HG03060 (cell line): ENCODE measurements around the gene TP53BP2.
"Not testable (repeated sequence)": the region's sequence is repeated elsewhere in the genome, so short reads cannot be mapped to it uniquely, and the experiment has no call there.

Experiments
- ATAC-seq: cut with Tn5 transposase; IDR thresholded peaks from one replicate; pipeline ENCODE4 v1.9.1; 2021; ENCODE audit warnings: low read depth, moderate number of reproducible peaks; ENCODE audit not compliant: unreplicated experiment

Gene TP53BP2

GRCh38 chr1:223853275-223853674, 7.5 kb upstream of the TP53BP2 start:
- no peak for ATAC-seq

- ATAC-seq = no peak
Observed at GRCh38 chr1:223852337-223852736, 6.6 kb upstream of the TP53BP2 start.

GRCh38 chr1:223849352-223850254, 3.9 kb upstream of the TP53BP2 start:
- no peak for ATAC-seq

DNA sequence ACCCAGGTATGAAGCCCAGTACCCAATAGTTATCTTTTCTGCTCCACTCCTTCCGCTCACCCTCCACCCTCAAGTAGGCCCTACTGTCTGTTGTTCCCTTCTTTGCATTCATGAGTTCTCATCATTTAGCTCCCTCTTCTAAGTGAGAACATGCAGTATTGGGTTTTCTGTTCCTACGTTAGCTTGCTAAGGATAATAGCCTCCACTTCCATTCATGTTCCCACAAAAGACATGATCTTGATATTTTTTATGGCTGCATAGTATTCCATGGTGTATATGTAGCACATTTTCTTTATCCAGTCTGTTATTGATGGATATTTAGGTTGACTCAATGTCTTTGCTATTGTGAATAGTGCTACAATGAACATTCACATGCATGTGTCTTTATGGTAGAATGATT, 2.8 kb upstream of the TP53BP2 start:
- ATAC-seq = no peak

DNA sequence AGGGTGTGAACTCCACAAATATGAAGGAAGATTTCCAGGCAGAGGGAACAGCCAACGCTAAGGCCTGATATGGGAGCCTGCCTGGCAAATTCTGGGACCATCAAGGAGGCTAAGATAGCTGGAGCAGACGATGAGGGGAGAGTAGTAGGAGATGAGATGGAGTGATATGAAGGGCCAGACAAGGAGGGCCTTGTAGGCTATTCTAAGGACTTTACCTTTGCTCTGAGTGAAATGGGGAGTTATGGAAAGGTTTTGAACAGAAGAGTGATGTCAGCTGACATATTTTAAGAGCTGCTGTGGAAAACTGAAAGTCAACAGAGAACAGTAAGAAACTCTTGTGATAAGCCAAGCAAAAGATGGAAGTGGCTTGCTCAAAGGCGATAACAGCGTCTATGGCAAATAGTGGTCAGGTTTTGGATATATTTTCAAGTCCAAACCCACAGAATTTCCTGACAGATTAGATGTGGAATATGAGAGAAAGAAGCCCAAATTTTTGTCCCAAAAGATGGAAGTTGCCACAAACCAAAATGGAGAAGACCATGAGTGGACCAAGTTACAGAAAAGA, 2.1 kb upstream of the TP53BP2 start:
- no peak for ATAC-seq

GRCh38 chr1:223845037-223845809, 524 bp downstream of the TP53BP2 start:
- ATAC-seq = peak; percentile 5

GRCh38 chr1:223844787-223845036, 1.0 kb downstream of the TP53BP2 start:
- no peak for ATAC-seq

- no peak for ATAC-seq
Observed at GRCh38 chr1:223843934-223844786, 1.6 kb downstream of the TP53BP2 start.

DNA sequence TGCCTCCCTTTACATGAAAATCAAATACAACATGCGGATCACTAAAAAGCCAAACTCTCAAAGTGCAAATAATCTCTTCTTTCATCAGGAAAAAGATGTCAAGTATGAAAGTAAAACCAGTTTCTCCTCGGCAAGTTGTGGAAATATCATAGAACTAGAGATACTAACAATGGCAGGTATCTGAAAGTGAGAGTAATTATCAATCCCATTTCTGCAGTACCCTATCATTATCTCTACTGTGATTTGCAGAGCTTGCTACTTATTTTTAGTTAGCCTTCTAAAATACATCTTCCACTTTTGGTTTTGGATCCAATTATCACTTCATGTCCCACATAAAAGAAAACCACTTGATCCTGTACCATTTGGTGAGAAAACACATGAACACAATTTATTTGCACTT, 3.0 kb downstream of the TP53BP2 start:
- no peak for ATAC-seq

DNA sequence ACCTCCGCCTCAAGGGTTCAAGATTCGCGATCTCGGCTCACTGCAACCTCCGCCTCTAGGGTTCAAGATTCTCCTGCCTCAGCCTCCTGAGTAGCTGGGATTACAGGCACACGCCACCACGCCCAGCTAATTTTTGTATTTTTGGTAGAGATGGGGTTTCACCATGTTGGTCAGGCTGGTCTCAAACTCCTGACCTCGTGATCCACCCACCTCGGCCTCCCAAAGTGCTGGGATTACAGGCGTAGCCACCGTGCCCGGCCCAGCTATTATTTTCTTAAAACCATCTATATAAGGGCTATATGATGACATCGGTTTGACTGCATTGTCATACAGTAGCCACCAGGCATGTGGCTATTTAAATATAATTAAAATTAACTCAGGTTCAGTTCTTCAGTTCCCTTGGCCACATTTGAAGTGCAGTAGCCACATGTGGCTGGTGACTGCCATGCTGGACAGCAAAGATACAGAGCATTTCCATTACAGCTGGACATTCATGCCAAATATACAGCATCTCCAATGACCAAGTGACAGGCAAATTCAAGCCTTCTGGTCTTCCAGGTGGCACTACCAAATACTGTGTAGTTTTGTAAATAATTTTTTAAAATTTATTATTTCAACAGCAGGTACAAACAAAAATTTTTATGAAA, 3.6 kb downstream of the TP53BP2 start:
- ATAC-seq = not testable (repeated sequence)

GRCh38 chr1:223840254-223840653, 5.5 kb downstream of the TP53BP2 start:
- ATAC-seq = no peak

- ATAC-seq = no peak
Observed at GRCh38 chr1:223838125-223838854, 7.5 kb downstream of the TP53BP2 start.

GRCh38 chr1:223837687-223838086, 8.1 kb downstream of the TP53BP2 start:
- ATAC-seq = no peak

DNA sequence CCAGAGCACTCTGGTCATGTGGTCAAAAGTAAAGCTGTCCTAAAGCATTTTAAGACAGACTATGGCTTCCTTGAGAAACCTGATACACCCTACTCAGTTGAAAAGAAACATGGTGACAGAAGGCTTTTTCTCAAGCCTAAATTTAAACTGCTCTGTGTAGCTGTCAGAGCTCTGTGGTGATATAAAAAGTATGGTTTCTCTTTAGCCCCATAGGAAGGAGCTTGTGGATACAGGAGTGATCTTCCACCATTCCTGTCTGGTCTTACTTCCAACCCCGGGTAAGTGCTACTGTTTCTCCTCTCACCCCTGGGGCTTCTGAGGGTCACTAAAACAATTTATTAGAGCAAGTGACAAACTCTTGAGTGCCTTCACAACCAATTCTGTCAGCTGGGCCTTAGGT, 8.5 kb downstream of the TP53BP2 start:
- ATAC-seq = no peak

- ATAC-seq = no peak
Observed at GRCh38 chr1:223836586-223836985, 9.2 kb downstream of the TP53BP2 start.

DNA sequence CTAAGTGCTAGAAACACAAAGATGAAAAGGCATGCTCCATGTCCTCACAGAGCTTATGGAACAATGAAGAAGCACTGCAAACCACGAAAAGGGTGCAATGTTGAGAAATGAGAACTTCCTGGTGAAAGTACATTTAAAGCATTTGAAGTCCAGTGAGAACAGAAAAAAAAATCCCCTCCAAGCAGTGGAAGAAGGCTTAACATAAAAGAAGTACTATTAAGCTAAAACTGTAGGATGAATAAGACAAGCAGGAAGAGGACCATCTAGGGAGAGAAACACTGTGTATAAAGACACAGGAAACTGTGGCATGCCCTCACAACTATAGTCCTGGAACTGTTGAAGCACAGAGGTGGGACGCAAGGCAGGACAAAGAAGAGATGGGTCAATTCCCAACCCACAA, 10.0 kb downstream of the TP53BP2 start:
- ATAC-seq = no peak

DNA sequence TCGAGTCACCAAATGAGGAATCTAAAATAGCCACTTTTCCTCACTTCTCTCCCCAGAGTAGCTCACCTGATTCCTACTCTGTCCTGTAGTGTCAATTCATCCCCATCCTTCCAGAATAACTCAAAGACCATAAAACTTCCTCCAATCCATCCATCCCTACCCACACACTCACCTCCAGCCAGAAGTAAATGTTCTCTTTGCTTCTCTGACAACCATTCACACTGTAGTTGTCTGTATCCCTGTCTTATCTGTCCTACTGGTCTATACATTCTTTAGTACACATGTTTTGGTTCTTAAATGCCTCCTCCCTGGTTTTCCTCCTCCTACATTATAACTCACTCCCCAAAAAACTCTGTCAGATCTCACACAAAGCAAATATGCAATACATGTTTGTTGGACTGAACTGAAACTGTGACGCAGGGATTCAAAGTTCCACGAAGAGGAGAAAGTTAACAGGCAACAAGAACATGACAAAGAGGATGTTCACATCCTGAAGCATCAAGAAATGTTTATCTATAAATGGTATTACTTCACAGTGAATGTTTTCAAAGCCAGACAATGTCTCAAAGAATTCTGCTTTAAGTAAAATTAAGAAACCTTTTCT, 11.0 kb downstream of the TP53BP2 start:
- ATAC-seq = no peak

DNA sequence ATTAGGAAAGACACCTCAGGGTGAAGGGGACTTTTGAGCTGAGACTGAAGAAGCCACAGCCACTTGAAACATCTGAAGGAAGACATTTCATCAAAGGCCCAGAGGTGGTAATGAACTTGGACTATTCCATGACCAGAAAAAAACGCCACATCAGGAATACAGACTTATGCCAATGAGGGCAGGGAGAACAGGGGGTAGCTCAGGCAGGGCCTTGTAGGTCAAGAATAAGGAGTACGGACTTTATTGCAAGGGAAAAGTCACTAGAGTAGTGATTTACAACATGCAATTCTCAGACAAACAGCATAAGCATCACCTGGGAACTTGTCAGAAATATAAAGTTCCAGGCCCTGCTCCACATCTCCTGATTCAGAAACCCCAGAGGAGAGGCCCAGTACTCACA, 11.8 kb downstream of the TP53BP2 start:
- ATAC-seq = no peak

GRCh38 chr1:223832637-223832943, 13.2 kb downstream of the TP53BP2 start:
- ATAC-seq = no peak
